Keratinocyte (primary cell): Measurements from ENCODE around the gene TXNDC5. TPM values are rescaled to one million over a fixed set of nuclear protein-coding genes. Genes with fewer than 3 reads are reported as not detected.

Experiments
- DNase-seq: peaks from one replicate; pipeline ENCODE4 v3.0.0-alpha.2; 2011; ENCODE audit warnings: low read depth, missing footprints, low spot score
- FAIRE-seq: peaks from 2 replicates; lab custom pipeline; 2011; peaks lifted over from hg19 to GRCh38; lab: Jason Lieb, UNC
- H2AFZ ChIP-seq: 2 replicates; pipeline ENCODE4 v1.6.0; 2012; ENCODE audit warnings: low read length, control low read depth, inconsistent platforms; ENCODE audit not compliant: control insufficient read depth
- H3K27ac ChIP-seq: 2 replicates; pipeline ENCODE4 v1.5.1; 2011; ENCODE audit warnings: low read length; ENCODE audit not compliant: control insufficient read depth, insufficient read depth
- H3K27me3 ChIP-seq: 3 replicates; pipeline ENCODE4 v1.6.0; 2011; ENCODE audit warnings: low read length; ENCODE audit not compliant: control insufficient read depth, insufficient read depth; ENCODE audit errors: extremely low read depth
- H3K36me3 ChIP-seq, 2 experiments: 2 replicates in 1 of 2; 3 replicates in 1 of 2; pipeline ENCODE4 v1.5.1; 2011; ENCODE audit warnings: low read length in 2 of 2, mild to moderate bottlenecking in 1 of 2; ENCODE audit not compliant: control insufficient read depth in 2 of 2, insufficient read depth in 2 of 2; ENCODE audit errors: extremely low read depth in 1 of 2
- H3K4me1 ChIP-seq: 3 replicates; pipeline ENCODE4 v1.5.1; 2011; ENCODE audit warnings: low read length; ENCODE audit not compliant: control insufficient read depth, insufficient read depth; ENCODE audit errors: extremely low read depth
- H3K4me2 ChIP-seq: 3 replicates; pipeline ENCODE4 v1.6.0; 2011; ENCODE audit warnings: low read depth, low read length; ENCODE audit not compliant: control insufficient read depth, insufficient read depth; ENCODE audit errors: extremely low read depth
- H3K4me3 ChIP-seq, 3 experiments: fragments of 200-600 bp in 1 of 3; sonication (generic) in 1 of 3; 2 replicates in 2 of 3; 3 replicates in 1 of 3; pipeline ENCODE4 v1.5.1; 2011 to 2016; ENCODE audit warnings: low read length in 3 of 3, mild to moderate bottlenecking in 3 of 3, control low read depth in 2 of 3, inconsistent platforms in 1 of 3, low read depth in 1 of 3, mixed read lengths in 1 of 3, mixed run types in 1 of 3, moderate library complexity in 1 of 3; ENCODE audit not compliant: control insufficient read depth in 2 of 3, insufficient read depth in 2 of 3; ENCODE audit errors: extremely low read depth in 1 of 3
- H3K79me2 ChIP-seq: 2 replicates; pipeline ENCODE4 v1.6.0; 2012; ENCODE audit warnings: low read length; ENCODE audit not compliant: control insufficient read depth, insufficient read depth
- H3K9ac ChIP-seq: 3 replicates; pipeline ENCODE4 v1.6.0; 2011; ENCODE audit warnings: low read length; ENCODE audit not compliant: control insufficient read depth, insufficient read depth; ENCODE audit errors: extremely low read depth
- H3K9me1 ChIP-seq: 3 replicates; pipeline ENCODE4 v1.6.0; 2011; ENCODE audit warnings: low read length; ENCODE audit not compliant: control insufficient read depth, insufficient read depth; ENCODE audit errors: extremely low read depth
- H3K9me3 ChIP-seq: 2 replicates; pipeline ENCODE4 v1.5.1; 2012; ENCODE audit warnings: low read depth, low read length; ENCODE audit not compliant: control insufficient read depth
- H4K20me1 ChIP-seq: 3 replicates; pipeline ENCODE4 v1.6.0; 2011; ENCODE audit warnings: low read length; ENCODE audit not compliant: control insufficient read depth, insufficient read depth; ENCODE audit errors: extremely low read depth
- EZH2 ChIP-seq: IDR thresholded peaks from one replicate; pipeline ENCODE4 v1.6.1; 2012; ENCODE audit warnings: inconsistent platforms, mild to moderate bottlenecking, low read length, moderate library complexity
- dilution Hi-C: fragments of 300-500 bp; cut with MboI; formaldehyde crosslinking; loops from one replicate; pipeline ENCODE4 v1.7.0; 2020; ENCODE audit warnings: low sequenced_read_pairs; ENCODE audit not compliant: extremely low pct_ligation_motif_present
- polyA plus RNA-seq, 5 experiments: library from polyadenylated mRNA; depleted of rRNA in 3 of 5; stranded (reverse) in 3 of 5; stranded (forward) in 1 of 5; unstranded in 1 of 5; fragments of >200 nt; gene quantifications; 1 replicate in 1 of 5; 2 replicates in 3 of 5; 3 replicates in 1 of 5; pipeline versions ENCODE4 v1.2.1 to v1.2.3, GENCODE V29; 2011 to 2012; ENCODE audit warnings: missing spikeins in 2 of 5, low read depth in 1 of 5, low replicate concordance in 1 of 5
- TF ChIP-seq, protein P1 (sequence below), 3 experiments: IDR thresholded peaks in 1 of 3; conservative IDR thresholded peaks in 1 of 3; optimal IDR thresholded peaks in 1 of 3; 2 replicates in 2 of 3; 3 replicates in 1 of 3; pipeline versions ENCODE3 to v1.5.1; 2011; ENCODE audit warnings: low read length in 3 of 3, mild to moderate bottlenecking in 3 of 3, moderate library complexity in 2 of 3, control low read depth in 1 of 3, inconsistent platforms in 1 of 3; ENCODE audit not compliant: insufficient read depth in 2 of 3; ENCODE audit errors: extremely low read depth in 1 of 3

Gene TXNDC5
- polyA plus RNA-seq, 1 donor (not counting 4 experiments of a cell fraction or from before 2014, with no cell fraction given) = 112 TPM

DNA sequence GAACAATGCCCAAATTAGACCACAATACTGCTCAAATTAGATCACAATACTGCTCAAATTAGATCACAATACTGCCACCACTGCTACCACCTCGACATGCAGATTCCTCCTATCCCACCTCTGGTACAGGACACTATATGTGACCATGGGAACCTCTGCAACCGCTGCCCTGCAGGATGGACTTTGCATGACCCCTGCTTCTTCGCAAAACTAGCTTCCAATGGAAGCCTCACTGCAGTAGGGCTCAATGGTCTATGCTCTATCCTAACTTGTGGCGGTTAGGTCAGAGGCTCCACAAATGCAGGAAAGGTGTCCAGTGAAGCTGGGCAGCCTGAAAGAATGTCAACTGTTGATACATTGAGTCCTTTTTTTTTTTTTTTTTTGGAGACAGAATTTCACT is 7.8 kb upstream of the TXNDC5 start:
- peaks cover 9% of the 10 kb centered on the region for H3K4me1 ChIP-seq
- no peak overlapping the region for H3K9ac ChIP-seq
- no peak overlapping the region for H3K27ac ChIP-seq
- dilution Hi-C loops = no loop called here
- FAIRE-seq (no peak), DNase-seq (no peak)
- H3K9me3 ChIP-seq = no peaks in the 10 kb centered on the region
- no peak overlapping the region for H3K4me2 ChIP-seq
- no peaks in the 10 kb centered on the region for H3K9me1 ChIP-seq
- H2AFZ ChIP-seq = no peak overlapping the region
- no peak overlapping the region for H3K4me3 ChIP-seq
- no peaks in the 10 kb centered on the region for H3K79me2 ChIP-seq
- no peaks in the 10 kb centered on the region for H4K20me1 ChIP-seq
- H3K27me3 ChIP-seq = peaks cover 9% of the 10 kb centered on the region
- no peaks in the 10 kb centered on the region for H3K36me3 ChIP-seq
- TF ChIP-seq, protein P1, sequence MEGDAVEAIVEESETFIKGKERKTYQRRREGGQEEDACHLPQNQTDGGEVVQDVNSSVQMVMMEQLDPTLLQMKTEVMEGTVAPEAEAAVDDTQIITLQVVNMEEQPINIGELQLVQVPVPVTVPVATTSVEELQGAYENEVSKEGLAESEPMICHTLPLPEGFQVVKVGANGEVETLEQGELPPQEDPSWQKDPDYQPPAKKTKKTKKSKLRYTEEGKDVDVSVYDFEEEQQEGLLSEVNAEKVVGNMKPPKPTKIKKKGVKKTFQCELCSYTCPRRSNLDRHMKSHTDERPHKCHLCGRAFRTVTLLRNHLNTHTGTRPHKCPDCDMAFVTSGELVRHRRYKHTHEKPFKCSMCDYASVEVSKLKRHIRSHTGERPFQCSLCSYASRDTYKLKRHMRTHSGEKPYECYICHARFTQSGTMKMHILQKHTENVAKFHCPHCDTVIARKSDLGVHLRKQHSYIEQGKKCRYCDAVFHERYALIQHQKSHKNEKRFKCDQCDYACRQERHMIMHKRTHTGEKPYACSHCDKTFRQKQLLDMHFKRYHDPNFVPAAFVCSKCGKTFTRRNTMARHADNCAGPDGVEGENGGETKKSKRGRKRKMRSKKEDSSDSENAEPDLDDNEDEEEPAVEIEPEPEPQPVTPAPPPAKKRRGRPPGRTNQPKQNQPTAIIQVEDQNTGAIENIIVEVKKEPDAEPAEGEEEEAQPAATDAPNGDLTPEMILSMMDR (optimal IDR thresholded peaks at IDR 0.05 in 1 of 3, IDR thresholded peaks at IDR 0.05 in 1 of 3, conservative IDR thresholded peaks at IDR 0.05 in 1 of 3; ENCODE audit: extremely low read depth in 1 of 3, insufficient read depth in 2 of 3, low read length in 3 of 3) = no peak
- TF ChIP-seq EZH2 = no peak

DNA sequence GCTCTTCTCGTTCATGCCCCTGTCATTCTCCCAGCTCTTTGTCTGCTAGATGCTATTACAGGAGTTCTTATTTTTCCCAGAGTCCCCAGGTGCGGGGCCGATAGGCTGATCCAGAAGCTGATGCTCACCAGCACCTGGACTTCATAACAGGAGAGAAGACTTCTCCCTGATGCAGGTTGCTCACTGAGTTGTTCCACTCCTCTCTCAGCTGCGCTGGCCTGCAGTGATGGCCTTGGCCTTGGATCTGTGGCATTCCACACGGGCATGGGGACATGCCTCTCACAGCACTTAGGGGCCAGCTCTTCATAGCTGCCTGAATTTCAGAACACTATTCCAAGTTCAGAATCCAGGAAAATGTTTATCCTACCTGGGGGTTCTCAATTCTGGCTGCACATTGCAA is 7.1 kb upstream of the TXNDC5 start:
- H3K4me2 ChIP-seq = no peak overlapping the region
- no peaks in the 10 kb centered on the region for H3K9me1 ChIP-seq
- DNase-seq (no peak), FAIRE-seq (no peak)
- no peak overlapping the region for H3K9ac ChIP-seq
- H3K27me3 ChIP-seq = peaks cover 15% of the 10 kb centered on the region
- H3K4me1 ChIP-seq = peaks cover 9% of the 10 kb centered on the region
- no peak overlapping the region for H3K27ac ChIP-seq
- no peaks in the 10 kb centered on the region for H3K36me3 ChIP-seq
- no peaks in the 10 kb centered on the region for H3K79me2 ChIP-seq
- no peak overlapping the region for H2AFZ ChIP-seq
- TF ChIP-seq EZH2 = no peak
- TF ChIP-seq, protein P1 (optimal IDR thresholded peaks at IDR 0.05 in 1 of 3, IDR thresholded peaks at IDR 0.05 in 1 of 3, conservative IDR thresholded peaks at IDR 0.05 in 1 of 3; ENCODE audit: extremely low read depth in 1 of 3, insufficient read depth in 2 of 3, low read length in 3 of 3) = no peak
- no peaks in the 10 kb centered on the region for H4K20me1 ChIP-seq
- dilution Hi-C loops = no loop called here
- no peaks in the 10 kb centered on the region for H3K9me3 ChIP-seq
- H3K4me3 ChIP-seq = no peak overlapping the region
